MG63 (cell line): Measurements from ENCODE around the gene CAP1. TPM values are rescaled to one million over a fixed set of nuclear protein-coding genes. Genes with fewer than 3 reads are reported as not detected.
A peak's percentile ranks its signal among the peaks of the same experiment; 100 is the strongest.
"Not testable (repeated sequence)": the region's sequence is repeated elsewhere in the genome, so short reads cannot be mapped to it uniquely, and the experiment has no call there.

Experiments
- DNase-seq: peaks from one replicate; pipeline ENCODE4 v3.0.0-alpha.2; 2020
- H3K27me3 ChIP-seq: fragments of 250-450 bp; sonication (Bioruptor Pico); 2 replicates; pipeline ENCODE4 v1.5.1; 2020; ENCODE audit warnings: mild to moderate bottlenecking, moderate library complexity
- H3K36me3 ChIP-seq: fragments of 250-450 bp; sonication (Bioruptor Pico); 2 replicates; pipeline ENCODE4 v1.5.1; 2020; ENCODE audit warnings: mild to moderate bottlenecking, moderate library complexity
- H3K4me3 ChIP-seq: fragments of 250-450 bp; sonication (Bioruptor Pico); 2 replicates; pipeline ENCODE4 v1.5.1; 2020; ENCODE audit warnings: mild to moderate bottlenecking, moderate library complexity
- H3K9me3 ChIP-seq: fragments of 250-450 bp; sonication (Bioruptor Pico); 2 replicates; pipeline ENCODE4 v1.5.1; 2020; ENCODE audit warnings: mild to moderate bottlenecking, moderate library complexity
- total RNA-seq: library from RNA; depleted of rRNA; stranded (reverse); fragments of >200 nt; shearing (Covaris generic); gene quantifications from 2 replicates; pipeline ENCODE4 v1.2.3, GENCODE V29; 2014; ENCODE audit warnings: low replicate concordance; rRNA removed

The CAP1 gene, protein sequence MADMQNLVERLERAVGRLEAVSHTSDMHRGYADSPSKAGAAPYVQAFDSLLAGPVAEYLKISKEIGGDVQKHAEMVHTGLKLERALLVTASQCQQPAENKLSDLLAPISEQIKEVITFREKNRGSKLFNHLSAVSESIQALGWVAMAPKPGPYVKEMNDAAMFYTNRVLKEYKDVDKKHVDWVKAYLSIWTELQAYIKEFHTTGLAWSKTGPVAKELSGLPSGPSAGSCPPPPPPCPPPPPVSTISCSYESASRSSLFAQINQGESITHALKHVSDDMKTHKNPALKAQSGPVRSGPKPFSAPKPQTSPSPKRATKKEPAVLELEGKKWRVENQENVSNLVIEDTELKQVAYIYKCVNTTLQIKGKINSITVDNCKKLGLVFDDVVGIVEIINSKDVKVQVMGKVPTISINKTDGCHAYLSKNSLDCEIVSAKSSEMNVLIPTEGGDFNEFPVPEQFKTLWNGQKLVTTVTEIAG
- total RNA-seq, result 164 and 175 TPM in 2 replicates

DNA sequence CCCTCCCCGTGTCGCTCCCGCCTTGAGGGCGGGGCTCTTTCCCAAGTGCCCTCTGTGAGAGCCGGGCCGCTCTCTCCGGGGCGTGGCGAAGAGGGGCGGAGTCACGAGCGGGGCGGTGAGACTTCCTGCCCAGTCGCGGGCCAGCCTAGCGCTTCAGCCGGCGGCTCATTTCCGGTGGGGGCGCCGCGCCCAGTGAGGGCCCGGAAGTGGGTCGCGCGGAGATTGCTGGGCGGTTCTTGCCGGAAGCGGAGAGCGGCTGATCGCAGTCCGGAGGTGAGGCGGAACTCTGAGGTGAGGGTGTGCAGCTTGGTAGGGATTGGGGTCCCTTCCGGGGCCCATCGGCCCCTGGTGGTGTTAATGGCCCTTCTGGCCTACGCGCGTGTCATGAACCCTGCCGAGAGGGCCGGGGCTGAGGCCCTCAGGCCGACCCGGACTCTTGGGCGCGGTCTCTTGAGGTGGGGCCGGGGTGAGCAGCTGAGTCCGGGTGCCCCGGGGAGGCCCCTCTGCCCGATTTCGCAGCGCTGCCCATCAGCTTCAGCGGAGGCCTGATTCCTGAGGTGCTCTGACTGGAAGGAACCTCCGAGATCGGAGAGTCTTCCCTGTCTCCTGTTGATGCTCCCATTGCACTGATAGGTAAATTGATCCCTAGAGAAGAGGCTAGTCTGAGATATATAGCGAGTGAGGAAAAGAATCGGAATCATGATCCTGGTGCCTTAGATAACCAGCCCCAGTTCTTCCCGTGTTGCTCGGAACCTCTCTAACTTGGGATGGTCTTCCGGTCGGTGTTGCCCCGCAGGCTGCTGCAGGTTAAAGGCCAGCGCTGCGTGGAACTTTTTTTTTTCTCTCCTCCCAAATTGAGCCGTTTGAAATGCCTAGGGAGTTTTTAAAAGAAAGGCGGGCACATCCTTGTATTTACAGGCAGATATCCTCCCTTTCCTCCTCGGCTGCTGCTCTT lies at the start of gene CAP1:
CAP1 (plus strand) TSS at position 219 of the 955 bp plus-strand sequence. CDS start 18,618 bp downstream, outside the sequence.
- peak within 1 kb of the TSS; percentile 97 for H3K4me3 ChIP-seq
- DNase-seq, result peak; percentile 99
- no peaks in the 10 kb centered on the region for H3K9me3 ChIP-seq
- H3K36me3 ChIP-seq, result peaks cover 26% of the 10 kb centered on the region
- no peaks in the 10 kb centered on the region for H3K27me3 ChIP-seq

DNA sequence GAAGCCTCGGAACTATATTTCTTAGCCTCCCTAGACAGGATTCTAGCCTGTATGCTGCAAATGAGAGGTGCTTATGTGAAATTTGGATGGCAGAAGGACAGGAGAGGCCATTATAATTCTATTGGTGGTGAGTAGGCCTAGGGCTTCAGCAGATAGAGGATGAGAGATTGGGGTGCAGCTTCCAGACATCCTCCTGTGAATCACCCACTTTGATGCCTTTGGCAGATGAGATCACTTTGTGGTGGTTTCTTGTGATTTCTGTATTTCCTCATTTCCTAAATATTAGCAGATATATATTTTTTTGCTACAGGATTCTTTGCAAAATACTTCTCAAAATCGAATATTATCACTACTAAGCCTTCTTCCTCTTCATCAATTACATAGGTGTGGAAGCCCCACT lies 48.3 kb upstream of the CAP1 start:
- no peaks in the 10 kb centered on the region for H3K36me3 ChIP-seq
- H3K9me3 ChIP-seq, result no peaks in the 10 kb centered on the region
- no peak for DNase-seq
- H3K4me3 ChIP-seq, result no peak overlapping the region
- no peaks in the 10 kb centered on the region for H3K27me3 ChIP-seq

DNA sequence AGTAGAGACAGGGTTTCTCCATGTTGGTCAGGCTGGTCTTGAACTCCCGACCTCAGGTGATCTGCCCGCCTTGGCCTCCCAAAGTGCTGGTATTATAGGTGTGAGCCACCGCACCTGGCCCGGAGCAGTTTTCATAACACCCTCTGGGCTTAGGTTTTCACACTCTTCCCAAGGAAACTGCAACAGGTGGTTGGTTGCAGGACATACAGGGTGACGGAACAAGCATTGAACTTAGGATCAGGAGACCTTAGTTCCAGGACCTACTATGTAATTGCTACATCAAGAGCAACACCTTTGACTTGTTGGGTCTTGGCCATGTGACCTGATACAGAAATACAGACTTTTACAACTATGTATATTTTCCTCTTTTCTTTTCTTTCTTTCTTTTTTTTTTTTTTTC lies 47.6 kb upstream of the CAP1 start:
- Histone ChIP-seq H3K36me3 (no peaks in the 10 kb centered on the region), H3K27me3 (no peaks in the 10 kb centered on the region), H3K9me3 (no peaks in the 10 kb centered on the region), H3K4me3 (no peak overlapping the region)
- DNase-seq, result no peak

DNA sequence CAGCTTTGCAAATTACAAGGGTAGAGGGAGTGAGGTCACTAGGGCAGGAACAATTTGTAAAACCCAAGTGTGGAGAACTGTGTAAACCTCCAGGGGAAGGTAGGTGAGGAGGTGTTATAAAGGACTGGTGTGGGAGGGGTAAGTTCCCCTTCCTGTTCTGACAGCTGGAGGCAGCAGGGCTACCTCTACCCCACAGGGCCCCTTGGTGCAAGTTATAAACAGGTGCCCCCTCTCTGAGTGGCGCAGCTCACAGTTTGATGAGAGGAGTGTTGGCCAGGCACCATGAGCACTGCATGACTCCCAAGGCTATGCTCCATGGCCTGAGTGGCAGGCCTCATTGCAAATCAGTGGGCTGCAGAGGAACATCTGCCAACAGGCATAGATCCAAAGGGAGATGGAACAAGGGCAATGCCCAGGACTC lies 44.5 kb upstream of the CAP1 start:
- Histone ChIP-seq H3K27me3 (no peaks in the 10 kb centered on the region), H3K36me3 (no peaks in the 10 kb centered on the region), H3K4me3 (no peak overlapping the region), H3K9me3 (no peaks in the 10 kb centered on the region)
- no peak for DNase-seq

- no peak for DNase-seq
- no peak overlapping the region for H3K4me3 ChIP-seq
- no peaks in the 10 kb centered on the region for H3K9me3 ChIP-seq
Measured at GRCh38 chr1:39996396-39997004, 44.0 kb upstream of the CAP1 start.

GRCh38 chr1:40001456-40001855 lies 39.1 kb upstream of the CAP1 start:
- Histone ChIP-seq H3K36me3 (no peaks in the 10 kb centered on the region), H3K4me3 (no peak overlapping the region), H3K9me3 (no peaks in the 10 kb centered on the region), H3K27me3 (no peaks in the 10 kb centered on the region)
- DNase-seq, result no peak

More at GRCh38 chr1:39996396-39997004, 44.0 kb upstream of the CAP1 start:
- Histone ChIP-seq H3K27me3 (no peaks in the 10 kb centered on the region), H3K36me3 (no peaks in the 10 kb centered on the region)

DNA sequence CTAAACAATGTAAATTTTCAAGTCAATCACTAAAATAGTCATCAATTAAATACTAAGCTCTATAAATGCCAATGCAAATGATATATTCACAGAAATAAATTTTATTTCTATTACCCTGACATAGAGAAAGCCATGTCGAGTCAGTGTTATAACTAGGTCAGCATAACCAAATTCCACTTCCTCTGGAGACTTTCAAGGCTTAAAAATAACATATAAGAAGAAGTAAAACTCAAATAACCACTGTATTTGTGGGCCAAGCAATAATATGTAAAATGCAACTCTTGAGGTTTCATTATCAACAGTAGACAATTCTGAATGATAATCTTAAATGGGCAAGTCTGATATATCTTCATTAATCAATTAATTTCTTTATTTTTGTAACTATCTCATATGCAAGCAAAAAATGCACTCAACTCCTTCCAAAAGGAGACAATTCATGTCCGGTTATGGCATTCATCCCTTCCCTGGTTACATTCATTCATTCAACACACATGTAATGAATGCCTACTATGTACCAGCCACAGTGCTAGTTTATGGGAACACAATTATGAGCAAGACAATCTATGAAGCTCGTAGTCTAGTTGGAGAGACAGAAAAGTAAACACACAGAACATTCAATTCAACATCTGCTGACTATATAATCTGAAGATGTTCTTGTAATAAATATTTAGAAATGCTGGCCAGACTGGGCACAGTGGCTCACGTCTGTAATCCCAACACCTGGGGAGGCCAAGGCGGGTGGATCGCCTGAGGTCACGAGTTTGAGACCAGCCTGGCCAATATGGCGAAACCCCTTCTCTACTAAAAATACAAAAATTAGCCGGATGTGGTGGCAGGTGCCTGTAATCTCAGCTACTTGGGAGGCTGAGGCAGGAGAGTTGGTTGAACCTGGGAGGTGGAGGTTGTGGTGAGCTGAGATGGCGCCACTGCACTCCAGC lies 37.1 kb upstream of the CAP1 start:
- Histone ChIP-seq H3K36me3 (no peaks in the 10 kb centered on the region), H3K27me3 (no peaks in the 10 kb centered on the region), H3K9me3 (no peaks in the 10 kb centered on the region), H3K4me3 (no peak overlapping the region)
- no peak for DNase-seq

DNA sequence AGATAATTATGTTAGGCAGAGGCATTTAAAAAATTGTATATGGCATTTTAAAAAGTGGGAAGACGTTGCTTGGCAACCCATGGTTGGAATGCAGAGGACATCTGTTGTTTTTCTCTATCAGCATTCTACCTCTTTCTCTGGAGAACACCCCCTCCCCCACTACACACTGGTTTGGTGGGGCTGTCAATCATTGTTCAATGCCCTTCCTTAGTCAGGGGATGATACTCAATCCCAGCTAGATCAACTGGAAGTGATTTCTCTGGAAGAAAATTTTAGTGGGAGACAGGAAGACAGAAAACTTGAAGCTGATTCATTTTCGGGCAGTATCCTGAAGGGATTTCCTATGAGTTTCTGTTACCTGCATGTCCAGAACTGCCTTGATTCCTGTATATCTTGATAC lies 35.7 kb upstream of the CAP1 start:
- no peak for DNase-seq

GRCh38 chr1:40007481-40008034 lies 33.0 kb upstream of the CAP1 start:
- H3K9me3 ChIP-seq, DNase-seq, H3K27me3 ChIP-seq, H3K4me3 ChIP-seq, H3K36me3 ChIP-seq: not testable (repeated sequence)

More for the DNA sequence above, 35.7 kb upstream of the CAP1 start:
- H3K27me3 ChIP-seq, result no peaks in the 10 kb centered on the region
- H3K9me3 ChIP-seq, result no peaks in the 10 kb centered on the region
- no peaks in the 10 kb centered on the region for H3K36me3 ChIP-seq
- H3K4me3 ChIP-seq, result no peak overlapping the region

GRCh38 chr1:40011198-40011597 lies 29.3 kb upstream of the CAP1 start:
- DNase-seq, result no peak

GRCh38 chr1:40014253-40014706 lies 26.2 kb upstream of the CAP1 start:
- no peak overlapping the region for H3K4me3 ChIP-seq
- no peaks in the 10 kb centered on the region for H3K36me3 ChIP-seq
- no peaks in the 10 kb centered on the region for H3K27me3 ChIP-seq
- no peak for DNase-seq
- no peaks in the 10 kb centered on the region; the same call in 1 of the 2 replicates for H3K9me3 ChIP-seq

More at GRCh38 chr1:40011198-40011597, 29.3 kb upstream of the CAP1 start:
- Histone ChIP-seq H3K9me3 (no peaks in the 10 kb centered on the region), H3K27me3 (no peaks in the 10 kb centered on the region), H3K36me3 (no peaks in the 10 kb centered on the region), H3K4me3 (no peak overlapping the region)

DNA sequence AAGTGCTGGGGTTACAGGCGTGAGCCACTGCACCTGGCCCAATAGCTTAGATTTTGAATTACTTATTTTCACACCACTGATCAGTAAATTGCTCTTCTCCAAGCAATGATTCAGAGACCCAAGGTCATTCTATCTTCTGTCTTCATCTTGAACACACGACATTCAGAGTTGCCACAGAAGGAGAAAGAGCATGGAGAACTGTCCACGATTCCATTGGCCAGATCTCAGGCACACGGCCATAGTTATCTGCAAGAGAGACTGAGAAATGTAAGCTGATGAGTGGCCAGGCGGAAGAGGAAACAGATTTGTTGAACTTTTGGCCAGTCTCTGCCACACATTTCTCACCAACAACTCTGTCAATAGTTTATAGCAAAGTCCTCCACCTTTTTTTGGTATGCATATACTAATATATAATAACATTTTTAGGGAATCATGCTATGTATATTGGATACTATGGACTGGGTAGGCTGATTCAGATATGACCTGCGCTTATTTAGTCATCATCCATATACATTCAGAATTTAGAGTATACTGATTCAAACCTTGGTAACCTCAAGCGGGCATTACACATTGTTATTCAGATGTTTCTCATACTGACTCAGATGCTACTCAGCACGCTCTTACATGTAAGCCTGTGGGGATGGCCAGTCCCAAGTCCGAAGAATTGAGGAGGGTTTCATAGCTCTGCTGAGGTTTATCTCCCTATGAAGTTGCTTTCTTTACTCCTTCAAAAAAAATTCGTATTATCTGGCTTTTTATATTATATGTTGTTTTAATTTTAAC lies 25.5 kb upstream of the CAP1 start:
- DNase-seq, result peak; percentile 68
- no peaks in the 10 kb centered on the region for H3K36me3 ChIP-seq
- no peaks in the 10 kb centered on the region for H3K27me3 ChIP-seq
- no peak overlapping the region for H3K4me3 ChIP-seq
- H3K9me3 ChIP-seq, result no peaks in the 10 kb centered on the region; the same call in 1 of the 2 replicates

DNA sequence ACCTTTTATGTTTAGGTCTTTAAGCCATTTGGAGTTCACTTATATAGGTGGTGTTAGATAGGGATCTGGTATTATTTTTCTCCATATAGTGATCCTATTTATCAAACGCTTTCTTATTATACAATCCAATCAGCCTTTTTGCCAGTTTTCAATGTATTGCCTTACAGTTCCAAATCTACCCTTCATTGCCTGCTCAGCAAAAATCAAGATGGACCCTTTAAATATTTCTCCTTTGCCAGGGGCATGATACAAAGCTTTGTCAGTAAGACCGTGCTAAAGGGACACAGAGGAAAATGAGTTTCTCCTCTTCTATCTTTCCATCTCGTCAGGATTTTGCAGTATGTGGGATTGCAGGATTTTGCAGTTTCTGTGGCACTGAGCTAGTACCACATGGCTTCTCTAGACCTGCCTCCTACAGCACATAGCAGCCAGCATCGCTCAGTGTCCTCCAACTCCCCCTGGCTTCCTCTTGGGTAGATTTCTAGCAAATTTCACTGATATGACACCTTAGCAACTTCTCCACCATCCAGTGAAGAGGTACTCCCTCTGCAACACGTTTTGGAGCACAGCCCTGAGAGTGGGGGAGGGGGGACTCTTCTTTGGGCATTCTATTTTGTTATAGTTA lies 22.5 kb upstream of the CAP1 start:
- no peaks in the 10 kb centered on the region for H3K27me3 ChIP-seq
- no peaks in the 10 kb centered on the region; the same call in 1 of the 2 replicates for H3K9me3 ChIP-seq
- no peak for DNase-seq
- no peak overlapping the region for H3K4me3 ChIP-seq
- no peaks in the 10 kb centered on the region for H3K36me3 ChIP-seq

DNA sequence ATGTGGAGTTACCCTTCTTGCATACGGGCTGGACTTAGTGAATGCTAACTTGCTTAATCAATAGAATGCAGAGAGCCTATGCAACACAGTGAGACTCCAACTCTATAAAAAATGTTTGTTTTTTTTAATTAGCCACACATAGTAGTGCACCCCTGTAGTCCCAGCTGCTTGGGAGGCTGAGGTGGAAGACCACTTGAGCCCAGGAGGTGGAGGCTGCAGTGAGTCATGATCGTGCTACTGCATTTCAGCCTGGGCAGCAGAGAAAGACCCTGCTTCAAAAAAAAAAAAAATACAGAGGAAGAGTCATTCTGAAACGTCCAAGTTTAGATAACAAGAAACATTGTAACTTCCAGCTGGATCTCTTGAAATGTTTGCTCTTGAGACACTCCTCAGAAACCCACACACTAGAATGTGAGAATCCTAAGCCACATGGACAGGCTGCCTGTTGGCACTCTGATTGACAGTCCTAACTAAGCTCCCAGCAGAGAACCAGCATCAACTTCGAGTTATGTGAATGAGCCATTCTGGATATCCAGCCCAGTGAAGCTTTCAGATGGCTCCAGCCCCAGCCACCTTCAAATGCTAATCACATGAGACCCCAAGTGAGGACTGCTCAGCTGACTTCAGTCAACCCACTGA lies 20.0 kb upstream of the CAP1 start:
- H3K36me3 ChIP-seq, result no peaks in the 10 kb centered on the region
- H3K4me3 ChIP-seq, result no peak overlapping the region
- no peak for DNase-seq
- no peaks in the 10 kb centered on the region for H3K27me3 ChIP-seq
- peaks cover 5% of the 10 kb centered on the region for H3K9me3 ChIP-seq
